Type B pancreatic cell (in vitro differentiated cells): ENCODE results near the gene ALDOB. TPM values are rescaled to one million over a fixed set of nuclear protein-coding genes. Genes with fewer than 3 reads are reported as not detected.

Source experiments
- DNase-seq: peaks from one replicate; pipeline ENCODE4 v3.0.0; 2021; ENCODE audit warnings: mixed read lengths; ENCODE audit not compliant: unreplicated experiment; ENCODE audit errors: extremely low spot score
- H3K27ac Mint-ChIP-seq: 2 replicates; pipeline ENCODE4 v1.8.0; 2021; ENCODE audit warnings: mild to moderate bottlenecking, mixed read lengths
- H3K27me3 Mint-ChIP-seq: 2 replicates; pipeline ENCODE4 v1.8.0; 2021; ENCODE audit warnings: mixed read lengths
- H3K36me3 Mint-ChIP-seq: 2 replicates; pipeline ENCODE4 v1.8.0; 2021; ENCODE audit warnings: mixed read lengths
- H3K4me1 Mint-ChIP-seq: one replicate; pipeline ENCODE4 v1.8.0; 2021; ENCODE audit warnings: mixed read lengths; ENCODE audit not compliant: unreplicated experiment
- H3K4me3 Mint-ChIP-seq: 2 replicates; pipeline ENCODE4 v1.8.0; 2021; ENCODE audit warnings: mild to moderate bottlenecking, mixed read lengths
- H3K9me3 Mint-ChIP-seq: 2 replicates; pipeline ENCODE4 v1.8.0; 2021; ENCODE audit warnings: mixed read lengths
- CTCF ChIP-seq: fragments of 200-600 bp; sonication (generic); conservative IDR thresholded peaks from 2 replicates; pipeline ENCODE4 v1.5.0; 2021; ENCODE audit warnings: antibody characterized with exemption, mild to moderate bottlenecking
- total RNA-seq: library from RNA; stranded (reverse); gene quantifications from 2 replicates; pipeline ENCODE4 v1.2.1, GENCODE V29; 2021; ENCODE audit warnings: low replicate concordance

Gene ALDOB
- total RNA-seq, 1 donor from 2014 or later = 30.5 TPM

- Mint-ChIP-seq H3K9me3 (no peaks in the 10 kb centered on the region), H3K4me1 (peaks cover 9% of the 10 kb centered on the region), H3K27ac (no peak overlapping the region), H3K4me3 (no peak overlapping the region), H3K36me3 (no peaks in the 10 kb centered on the region), H3K27me3 (peaks cover 10% of the 10 kb centered on the region)
- DNase-seq = no peak
- TF ChIP-seq CTCF = peak; percentile 22
Observed at GRCh38 chr9:101465326-101465915, 29.8 kb upstream of the ALDOB start.

- Mint-ChIP-seq H3K27ac (no peak overlapping the region), H3K36me3 (no peaks in the 10 kb centered on the region), H3K9me3 (no peaks in the 10 kb centered on the region), H3K27me3 (peaks cover 13% of the 10 kb centered on the region), H3K4me3 (no peak overlapping the region), H3K4me1 (peaks cover 9% of the 10 kb centered on the region)
- TF ChIP-seq CTCF = no peak
- no peak for DNase-seq
Observed at GRCh38 chr9:101463397-101463796, 27.8 kb upstream of the ALDOB start.

GRCh38 chr9:101462558-101462957 is 27.0 kb upstream of the ALDOB start:
- Mint-ChIP-seq H3K4me1 (peaks cover 9% of the 10 kb centered on the region), H3K36me3 (no peaks in the 10 kb centered on the region), H3K27ac (no peak overlapping the region), H3K27me3 (peaks cover 13% of the 10 kb centered on the region), H3K9me3 (no peaks in the 10 kb centered on the region), H3K4me3 (no peak overlapping the region)
- DNase-seq = no peak
- TF ChIP-seq CTCF = no peak

GRCh38 chr9:101460965-101461364 is 25.4 kb upstream of the ALDOB start:
- no peaks in the 10 kb centered on the region for H3K36me3 Mint-ChIP-seq
- TF ChIP-seq CTCF = no peak

GRCh38 chr9:101458963-101459631 is 23.5 kb upstream of the ALDOB start:
- DNase-seq = no peak
- Mint-ChIP-seq H3K4me3 (no peak overlapping the region), H3K36me3 (no peaks in the 10 kb centered on the region), H3K27me3 (peaks cover 8% of the 10 kb centered on the region), H3K27ac (no peak overlapping the region), H3K4me1 (peaks cover 9% of the 10 kb centered on the region), H3K9me3 (no peaks in the 10 kb centered on the region)
- peak; percentile 77 for TF ChIP-seq CTCF

More at GRCh38 chr9:101460965-101461364, 25.4 kb upstream of the ALDOB start:
- H3K4me3 Mint-ChIP-seq = no peak overlapping the region
- H3K27ac Mint-ChIP-seq = no peak overlapping the region
- no peak for DNase-seq
- peaks cover 13% of the 10 kb centered on the region for H3K27me3 Mint-ChIP-seq
- no peaks in the 10 kb centered on the region for H3K9me3 Mint-ChIP-seq
- peaks cover 9% of the 10 kb centered on the region for H3K4me1 Mint-ChIP-seq
